Effector memory CD4-positive, alpha-beta T cell (primary cell): ENCODE measurements around the gene TEX52.
"Not testable (repeated sequence)": the region's sequence is repeated elsewhere in the genome, so short reads cannot be mapped to it uniquely, and the experiment has no call there.

Experiments used
- DNase-seq, 3 donors: peaks; one replicate each; pipeline ENCODE4 v3.0.0-alpha.2; 2020
- H3K27ac ChIP-seq: 2 replicates; pipeline ENCODE4 v1.7.0; 2013; ENCODE audit warnings: mild to moderate bottlenecking, low read length, moderate library complexity; ENCODE audit not compliant: insufficient read depth, poor library complexity, severe bottlenecking
- H3K27me3 ChIP-seq: replicated peaks from 2 replicates; pipeline ENCODE4 v1.7.0; 2013; ENCODE audit warnings: mild to moderate bottlenecking, low read length; ENCODE audit not compliant: insufficient read depth, control insufficient read depth, poor library complexity, severe bottlenecking
- H3K36me3 ChIP-seq: 2 replicates; pipeline ENCODE4 v1.7.0; 2013; ENCODE audit warnings: mild to moderate bottlenecking, low read length, moderate library complexity; ENCODE audit not compliant: control insufficient read depth, insufficient read depth
- H3K4me1 ChIP-seq: 2 replicates; pipeline ENCODE4 v1.7.0; 2013; ENCODE audit warnings: low read length, mild to moderate bottlenecking; ENCODE audit not compliant: control insufficient read depth, insufficient read depth, poor library complexity, severe bottlenecking
- H3K4me3 ChIP-seq: 2 replicates; pipeline ENCODE4 v1.7.0; 2013; ENCODE audit warnings: low read length, low read depth, mild to moderate bottlenecking; ENCODE audit not compliant: insufficient read depth, poor library complexity, severe bottlenecking
- H3K9me3 ChIP-seq: 2 replicates; pipeline ENCODE4 v1.7.0; 2013; ENCODE audit warnings: mild to moderate bottlenecking, low read length, moderate library complexity; ENCODE audit not compliant: control insufficient read depth

The TEX52 gene

GRCh38 chr12:2868986-2869632, 12.3 kb upstream of the TEX52 start:
- H3K9me3 ChIP-seq, H3K36me3 ChIP-seq, H3K27ac ChIP-seq, H3K4me3 ChIP-seq, H3K4me1 ChIP-seq, DNase-seq, H3K27me3 ChIP-seq: not testable (repeated sequence)

GRCh38 chr12:2864198-2864597, 7.4 kb upstream of the TEX52 start:
- no peak overlapping the region for H3K27ac ChIP-seq
- H3K36me3 ChIP-seq = no peaks in the 10 kb centered on the region
- H3K4me1 ChIP-seq = no peaks in the 10 kb centered on the region
- no peak overlapping the region for H3K4me3 ChIP-seq
- no peaks in the 10 kb centered on the region for H3K27me3 ChIP-seq
- no peak for DNase-seq
- no peaks in the 10 kb centered on the region for H3K9me3 ChIP-seq

GRCh38 chr12:2863402-2863801, 6.6 kb upstream of the TEX52 start:
- H3K4me3 ChIP-seq, H3K36me3 ChIP-seq, H3K27ac ChIP-seq, DNase-seq, H3K9me3 ChIP-seq, H3K27me3 ChIP-seq, H3K4me1 ChIP-seq: not testable (repeated sequence)

GRCh38 chr12:2862876-2863275, 6.0 kb upstream of the TEX52 start:
- Histone ChIP-seq H3K27me3 (no peaks in the 10 kb centered on the region), H3K9me3 (no peaks in the 10 kb centered on the region), H3K27ac (no peak overlapping the region), H3K4me1 (no peaks in the 10 kb centered on the region), H3K4me3 (no peak overlapping the region), H3K36me3 (peaks cover 7% of the 10 kb centered on the region)
- DNase-seq = no peak

- no peak for DNase-seq
- no peak overlapping the region for H3K27ac ChIP-seq
- no peaks in the 10 kb centered on the region for H3K27me3 ChIP-seq
- peaks cover 10% of the 10 kb centered on the region for H3K36me3 ChIP-seq
- no peaks in the 10 kb centered on the region for H3K4me1 ChIP-seq
- H3K4me3 ChIP-seq = no peak overlapping the region
- H3K9me3 ChIP-seq = no peaks in the 10 kb centered on the region
These were observed 3.3 kb upstream of the TEX52 start for GRCh38 chr12:2860170-2860569.

GRCh38 chr12:2858944-2859421, 2.1 kb upstream of the TEX52 start:
- H3K9me3 ChIP-seq = no peaks in the 10 kb centered on the region
- H3K4me3 ChIP-seq = no peak overlapping the region
- H3K27ac ChIP-seq = no peak overlapping the region
- H3K27me3 ChIP-seq = no peaks in the 10 kb centered on the region
- H3K4me1 ChIP-seq = no peaks in the 10 kb centered on the region
- H3K36me3 ChIP-seq = peaks cover 10% of the 10 kb centered on the region
- DNase-seq = no peak

- H3K27me3 ChIP-seq = no peaks in the 10 kb centered on the region
- H3K27ac ChIP-seq = no peak overlapping the region
- no peak overlapping the region for H3K4me3 ChIP-seq
- DNase-seq = no peak
- H3K36me3 ChIP-seq = peaks cover 10% of the 10 kb centered on the region
- H3K9me3 ChIP-seq = no peaks in the 10 kb centered on the region
- H3K4me1 ChIP-seq = no peaks in the 10 kb centered on the region
These were observed 1.5 kb upstream of the TEX52 start for GRCh38 chr12:2858334-2858733.

GRCh38 chr12:2857576-2857975, 737 bp upstream of the TEX52 start:
- no peak overlapping the region for H3K27ac ChIP-seq
- H3K27me3 ChIP-seq = no peaks in the 10 kb centered on the region
- no peak overlapping the region for H3K4me3 ChIP-seq
- no peaks in the 10 kb centered on the region for H3K4me1 ChIP-seq
- peaks cover 10% of the 10 kb centered on the region for H3K36me3 ChIP-seq
- DNase-seq = no peak
- no peaks in the 10 kb centered on the region for H3K9me3 ChIP-seq

- H3K9me3 ChIP-seq = no peaks in the 10 kb centered on the region
- no peaks in the 10 kb centered on the region for H3K4me1 ChIP-seq
- no peaks in the 10 kb centered on the region for H3K27me3 ChIP-seq
- DNase-seq = no peak
- H3K27ac ChIP-seq = no peak overlapping the region
- H3K36me3 ChIP-seq = peaks cover 10% of the 10 kb centered on the region
- H3K4me3 ChIP-seq = no peak overlapping the region
These were observed 788 bp downstream of the TEX52 start for GRCh38 chr12:2856051-2856450.

GRCh38 chr12:2855546-2855945, 1.3 kb downstream of the TEX52 start:
- Histone ChIP-seq H3K36me3 (peaks cover 10% of the 10 kb centered on the region), H3K27me3 (no peaks in the 10 kb centered on the region), H3K27ac (no peak overlapping the region), H3K9me3 (no peaks in the 10 kb centered on the region), H3K4me1 (no peaks in the 10 kb centered on the region), H3K4me3 (no peak overlapping the region)
- no peak for DNase-seq
